ENCODE measurements around the gene FUT4. TPM values are rescaled to one million over a fixed set of nuclear protein-coding genes. Genes with fewer than 3 reads are reported as not detected.
A peak's percentile ranks its signal among the peaks of the same experiment; 100 is the strongest.
"Not testable (repeated sequence)": the region's sequence is repeated elsewhere in the genome, so short reads cannot be mapped to it uniquely, and the experiment has no call there.

The FUT4 gene
- total RNA-seq, 1 donor from 2014 or later: 3.0 TPM

DNA sequence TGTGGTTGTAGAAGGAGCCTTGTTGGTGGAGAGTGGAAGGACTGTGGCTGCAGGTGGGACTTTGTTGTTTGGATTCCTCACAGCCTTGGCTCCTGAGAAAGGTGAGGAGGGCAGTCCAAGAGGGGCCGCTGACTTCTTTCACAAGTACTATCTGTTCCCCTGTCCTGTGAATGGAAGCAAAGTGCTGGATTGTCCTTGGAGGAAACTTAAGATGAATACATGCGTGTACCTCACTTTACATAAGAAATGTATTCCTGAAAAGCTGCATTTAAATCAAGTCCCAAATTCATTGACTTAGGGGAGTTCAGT, 2.4 kb downstream of the FUT4 start:
- H3K36me3 Mint-ChIP-seq (ENCODE audit: unreplicated experiment): no peaks in the 10 kb centered on the region
- H3K27me3 Mint-ChIP-seq (ENCODE audit: unreplicated experiment): no peaks in the 10 kb centered on the region
- H3K27ac Mint-ChIP-seq (ENCODE audit: unreplicated experiment): no peak overlapping the region
- no peak for DNase-seq (ENCODE audit: extremely low spot score, unreplicated experiment)
- H3K4me1 Mint-ChIP-seq (ENCODE audit: unreplicated experiment): peaks cover 36% of the 10 kb centered on the region
- peak overlapping the region; percentile 70 for H3K4me3 Mint-ChIP-seq (ENCODE audit: unreplicated experiment)
- H3K9me3 Mint-ChIP-seq (ENCODE audit: unreplicated experiment): no peaks in the 10 kb centered on the region
- TF ChIP-seq, protein P1, sequence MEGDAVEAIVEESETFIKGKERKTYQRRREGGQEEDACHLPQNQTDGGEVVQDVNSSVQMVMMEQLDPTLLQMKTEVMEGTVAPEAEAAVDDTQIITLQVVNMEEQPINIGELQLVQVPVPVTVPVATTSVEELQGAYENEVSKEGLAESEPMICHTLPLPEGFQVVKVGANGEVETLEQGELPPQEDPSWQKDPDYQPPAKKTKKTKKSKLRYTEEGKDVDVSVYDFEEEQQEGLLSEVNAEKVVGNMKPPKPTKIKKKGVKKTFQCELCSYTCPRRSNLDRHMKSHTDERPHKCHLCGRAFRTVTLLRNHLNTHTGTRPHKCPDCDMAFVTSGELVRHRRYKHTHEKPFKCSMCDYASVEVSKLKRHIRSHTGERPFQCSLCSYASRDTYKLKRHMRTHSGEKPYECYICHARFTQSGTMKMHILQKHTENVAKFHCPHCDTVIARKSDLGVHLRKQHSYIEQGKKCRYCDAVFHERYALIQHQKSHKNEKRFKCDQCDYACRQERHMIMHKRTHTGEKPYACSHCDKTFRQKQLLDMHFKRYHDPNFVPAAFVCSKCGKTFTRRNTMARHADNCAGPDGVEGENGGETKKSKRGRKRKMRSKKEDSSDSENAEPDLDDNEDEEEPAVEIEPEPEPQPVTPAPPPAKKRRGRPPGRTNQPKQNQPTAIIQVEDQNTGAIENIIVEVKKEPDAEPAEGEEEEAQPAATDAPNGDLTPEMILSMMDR (IDR thresholded peaks at IDR 0.05): no peak

- H3K27ac Mint-ChIP-seq (ENCODE audit: unreplicated experiment): no peak overlapping the region
- no peaks in the 10 kb centered on the region for H3K27me3 Mint-ChIP-seq (ENCODE audit: unreplicated experiment)
- H3K4me3 Mint-ChIP-seq (ENCODE audit: unreplicated experiment): peak overlapping the region; percentile 42
- no peak for DNase-seq (ENCODE audit: extremely low spot score, unreplicated experiment)
- no peaks in the 10 kb centered on the region for H3K36me3 Mint-ChIP-seq (ENCODE audit: unreplicated experiment)
- H3K4me1 Mint-ChIP-seq (ENCODE audit: unreplicated experiment): peaks cover 36% of the 10 kb centered on the region
- TF ChIP-seq, protein P1 (IDR thresholded peaks at IDR 0.05): no peak
- no peaks in the 10 kb centered on the region for H3K9me3 Mint-ChIP-seq (ENCODE audit: unreplicated experiment)
Observed at GRCh38 chr11:94546886-94547285, 3.2 kb downstream of the FUT4 start.

DNA sequence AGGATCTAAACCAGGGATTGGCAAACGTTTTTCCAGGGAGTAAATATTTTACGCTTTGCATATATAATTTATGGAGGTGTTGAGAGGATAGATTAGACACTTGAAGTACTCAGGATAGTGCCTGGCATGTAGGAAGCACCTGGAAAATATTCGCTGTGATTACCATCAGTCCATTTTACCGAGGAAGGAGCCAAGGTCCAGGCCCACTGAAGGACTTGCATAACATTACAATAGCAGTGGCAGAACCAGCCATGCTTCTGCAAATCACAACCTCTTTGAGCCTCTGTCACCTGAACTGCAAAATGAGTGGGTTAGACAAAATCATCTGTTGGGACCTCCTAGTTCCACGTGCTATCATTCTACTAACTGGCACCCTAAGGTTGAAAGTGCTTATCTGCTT, 5.4 kb downstream of the FUT4 start:
- TF ChIP-seq, protein P1 (IDR thresholded peaks at IDR 0.05): no peak
- Mint-ChIP-seq H3K27me3 (ENCODE audit: unreplicated experiment) (no peaks in the 10 kb centered on the region), H3K4me3 (ENCODE audit: unreplicated experiment) (no peak overlapping the region), H3K4me1 (ENCODE audit: unreplicated experiment) (peaks cover 26% of the 10 kb centered on the region), H3K27ac (ENCODE audit: unreplicated experiment) (no peak overlapping the region), H3K36me3 (ENCODE audit: unreplicated experiment) (no peaks in the 10 kb centered on the region), H3K9me3 (ENCODE audit: unreplicated experiment) (no peaks in the 10 kb centered on the region)
- no peak for DNase-seq (ENCODE audit: extremely low spot score, unreplicated experiment)

DNA sequence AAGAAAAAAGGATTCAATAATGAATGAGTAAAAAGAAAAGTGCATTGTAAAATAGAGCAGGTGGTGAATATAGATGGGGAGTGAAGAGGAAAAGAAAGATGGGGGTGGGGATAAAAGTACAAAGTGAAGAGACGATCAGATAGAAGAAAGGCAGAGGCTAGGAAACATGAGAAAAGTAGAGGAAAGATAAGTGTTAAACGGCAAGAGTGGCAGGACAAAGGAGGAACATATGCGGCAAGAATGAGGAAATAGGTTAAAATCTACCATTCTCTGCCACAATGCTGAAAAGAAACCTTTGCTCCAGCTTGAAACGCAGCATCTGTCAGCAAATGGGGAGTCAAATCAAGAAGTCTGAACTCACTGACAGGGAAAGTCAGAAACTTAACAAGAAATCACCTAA, 6.8 kb downstream of the FUT4 start:
- peaks cover 24% of the 10 kb centered on the region for H3K4me1 Mint-ChIP-seq (ENCODE audit: unreplicated experiment)
- H3K9me3 Mint-ChIP-seq (ENCODE audit: unreplicated experiment): no peaks in the 10 kb centered on the region
- no peaks in the 10 kb centered on the region for H3K36me3 Mint-ChIP-seq (ENCODE audit: unreplicated experiment)
- H3K27ac Mint-ChIP-seq (ENCODE audit: unreplicated experiment): no peak overlapping the region
- no peak overlapping the region for H3K4me3 Mint-ChIP-seq (ENCODE audit: unreplicated experiment)
- TF ChIP-seq, protein P1 (IDR thresholded peaks at IDR 0.05): no peak
- no peaks in the 10 kb centered on the region for H3K27me3 Mint-ChIP-seq (ENCODE audit: unreplicated experiment)
- no peak for DNase-seq (ENCODE audit: extremely low spot score, unreplicated experiment)

DNA sequence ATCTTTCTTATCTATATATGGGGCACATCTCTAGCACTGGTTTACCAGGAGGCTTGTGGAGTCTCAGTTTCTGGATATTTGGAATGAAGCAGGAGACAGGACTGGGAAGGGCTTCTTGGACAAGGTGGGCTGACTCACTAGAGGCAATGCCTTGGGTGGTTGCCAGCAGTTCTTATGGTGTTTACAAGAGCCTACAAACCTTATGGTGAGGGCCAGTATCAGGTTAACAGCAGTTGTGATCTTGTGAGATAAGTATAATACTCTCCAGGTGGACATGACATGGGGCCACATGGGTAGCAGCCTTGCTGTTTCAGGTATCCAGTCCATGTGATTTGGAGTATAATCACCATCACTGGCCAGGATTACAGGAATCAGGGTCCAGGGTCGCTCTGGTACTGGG, 10.2 kb downstream of the FUT4 start:
- H3K27ac Mint-ChIP-seq (ENCODE audit: unreplicated experiment): no peak overlapping the region
- H3K4me3 Mint-ChIP-seq (ENCODE audit: unreplicated experiment): no peak overlapping the region
- TF ChIP-seq, protein P1 (IDR thresholded peaks at IDR 0.05): no peak
- no peak for DNase-seq (ENCODE audit: extremely low spot score, unreplicated experiment)
- no peaks in the 10 kb centered on the region for H3K36me3 Mint-ChIP-seq (ENCODE audit: unreplicated experiment)
- H3K4me1 Mint-ChIP-seq (ENCODE audit: unreplicated experiment): peaks cover 4% of the 10 kb centered on the region
- H3K27me3 Mint-ChIP-seq (ENCODE audit: unreplicated experiment): no peaks in the 10 kb centered on the region
- H3K9me3 Mint-ChIP-seq (ENCODE audit: unreplicated experiment): no peaks in the 10 kb centered on the region

- not testable (repeated sequence) for H3K4me3 Mint-ChIP-seq (ENCODE audit: unreplicated experiment); H3K9me3 Mint-ChIP-seq (ENCODE audit: unreplicated experiment); DNase-seq (ENCODE audit: extremely low spot score, unreplicated experiment); H3K27me3 Mint-ChIP-seq (ENCODE audit: unreplicated experiment); H3K36me3 Mint-ChIP-seq (ENCODE audit: unreplicated experiment); H3K4me1 Mint-ChIP-seq (ENCODE audit: unreplicated experiment); H3K27ac Mint-ChIP-seq (ENCODE audit: unreplicated experiment)
Observed at GRCh38 chr11:94555752-94556329, 12.1 kb downstream of the FUT4 start.
